ENCODE results near the gene ATL2. TPM values are rescaled to one million over a fixed set of nuclear protein-coding genes. Genes with fewer than 3 reads are reported as not detected.
A peak's percentile ranks its signal among the peaks of the same experiment; 100 is the strongest.
"Not testable (repeated sequence)": the region's sequence is repeated elsewhere in the genome, so short reads cannot be mapped to it uniquely, and the experiment has no call there.

The ATL2 gene
- 10 to 100 TPM; 44.9 to 68.7 (median 64.8) TPM for polyA plus RNA-seq (ENCODE audit: insufficient read length in 4 of 4)

- peak; percentile 84 to 93 (median 86) for DNase-seq (ENCODE audit: low read depth in 4 of 4, low spot score in 3 of 4)
Observed at GRCh38 chr2:38377050-38377828, at the start of gene ATL2. TSS of gene ATL2 (minus strand) at chr2:38377273. CDS start at chr2:38377260, 13 bp downstream.

GRCh38 chr2:38423763-38424162 is 46.7 kb upstream of the ATL2 start:
- DNase-seq (ENCODE audit: low read depth in 4 of 4, low spot score in 3 of 4): no peak

- no peak for DNase-seq (ENCODE audit: low read depth in 4 of 4, low spot score in 3 of 4)
Observed at GRCh38 chr2:38421274-38422056, 44.4 kb upstream of the ATL2 start.

- no peak for DNase-seq (ENCODE audit: low read depth in 4 of 4, low spot score in 3 of 4)
Observed at GRCh38 chr2:38419499-38419898, 42.4 kb upstream of the ATL2 start.

DNA sequence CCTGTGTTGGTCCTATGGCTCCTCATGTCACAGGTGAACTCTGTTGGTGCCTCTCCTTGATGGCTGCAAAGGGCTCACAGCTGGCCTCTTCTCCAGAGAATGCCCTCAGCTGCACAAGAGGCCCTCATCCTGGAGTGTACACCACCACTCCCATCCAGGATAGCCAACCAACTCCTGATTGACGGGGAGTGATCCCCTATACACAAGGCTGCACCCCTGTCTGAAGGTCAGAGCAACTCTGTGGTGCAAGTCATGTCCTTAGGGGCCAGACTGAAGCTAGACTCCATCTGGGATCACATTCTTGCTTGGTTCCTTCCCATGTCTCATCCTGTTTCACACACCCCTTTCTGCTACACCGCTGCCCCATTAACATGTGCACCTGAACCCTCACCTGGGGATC is 41.7 kb upstream of the ATL2 start:
- DNase-seq (ENCODE audit: low read depth in 4 of 4, low spot score in 3 of 4): no peak

- DNase-seq (ENCODE audit: low read depth in 4 of 4, low spot score in 3 of 4): no peak
Observed at GRCh38 chr2:38417745-38418689, 40.9 kb upstream of the ATL2 start.

- no peak for DNase-seq (ENCODE audit: low read depth in 4 of 4, low spot score in 3 of 4)
Observed at GRCh38 chr2:38416296-38417036, 39.4 kb upstream of the ATL2 start.

- DNase-seq (ENCODE audit: low read depth in 4 of 4, low spot score in 3 of 4): no peak
Observed at GRCh38 chr2:38415728-38416291, 38.7 kb upstream of the ATL2 start.

DNA sequence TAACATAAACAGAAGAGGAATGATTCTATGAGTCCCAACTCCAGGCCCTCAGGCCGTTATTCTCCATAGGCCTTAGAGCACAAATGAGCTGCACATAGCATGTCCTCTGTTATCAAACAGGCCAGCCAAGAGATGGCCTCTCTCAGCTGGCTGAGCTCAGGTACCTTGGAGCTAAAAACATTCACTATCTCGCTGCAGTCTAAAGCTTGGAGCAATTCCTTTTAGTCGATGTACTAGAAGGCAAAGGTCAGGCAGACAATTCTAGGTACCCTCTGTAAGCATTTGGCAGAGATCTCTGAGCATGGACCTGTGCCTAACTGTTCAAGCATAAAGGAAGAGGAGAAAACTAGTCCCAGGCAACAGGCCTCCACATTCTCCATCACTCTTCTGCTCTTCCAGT is 38.0 kb upstream of the ATL2 start:
- no peak for DNase-seq (ENCODE audit: low read depth in 4 of 4, low spot score in 3 of 4)

DNA sequence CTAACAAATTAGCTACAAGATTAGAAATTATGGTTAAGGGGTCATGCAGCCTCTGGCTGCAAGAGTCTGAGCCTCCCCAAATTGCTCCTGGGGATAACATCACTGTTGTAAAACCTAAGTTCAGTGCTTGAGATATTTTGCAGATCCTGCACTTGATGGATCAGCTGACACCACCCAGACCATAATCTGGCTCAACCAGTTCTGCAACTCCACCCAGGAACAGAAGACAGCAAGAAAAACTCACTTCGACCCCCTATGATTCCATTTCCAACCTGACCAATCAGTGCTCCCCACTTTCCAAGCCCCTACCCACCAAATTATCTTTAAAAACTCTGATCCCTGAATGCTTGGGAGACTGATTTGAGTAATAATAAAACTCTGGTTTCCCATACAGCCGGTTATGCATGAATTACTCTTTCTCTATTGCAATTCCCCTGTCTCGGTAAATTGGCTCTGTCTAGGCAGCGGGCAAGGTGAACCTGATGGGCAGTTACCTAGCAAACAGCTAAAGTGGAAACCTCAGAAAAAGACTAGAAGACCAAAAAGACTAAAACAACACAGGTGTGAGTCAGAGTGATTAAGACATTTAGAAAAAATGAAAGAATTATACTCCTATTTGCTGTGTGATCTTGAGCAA is 35.3 kb upstream of the ATL2 start:
- DNase-seq (ENCODE audit: low read depth in 4 of 4, low spot score in 3 of 4): not testable (repeated sequence)

- DNase-seq (ENCODE audit: low read depth in 4 of 4, low spot score in 3 of 4): no peak
Observed at GRCh38 chr2:38409156-38410102, 32.4 kb upstream of the ATL2 start.

- no peak for DNase-seq (ENCODE audit: low read depth in 4 of 4, low spot score in 3 of 4)
Observed at GRCh38 chr2:38407111-38407682, 30.1 kb upstream of the ATL2 start.

DNA sequence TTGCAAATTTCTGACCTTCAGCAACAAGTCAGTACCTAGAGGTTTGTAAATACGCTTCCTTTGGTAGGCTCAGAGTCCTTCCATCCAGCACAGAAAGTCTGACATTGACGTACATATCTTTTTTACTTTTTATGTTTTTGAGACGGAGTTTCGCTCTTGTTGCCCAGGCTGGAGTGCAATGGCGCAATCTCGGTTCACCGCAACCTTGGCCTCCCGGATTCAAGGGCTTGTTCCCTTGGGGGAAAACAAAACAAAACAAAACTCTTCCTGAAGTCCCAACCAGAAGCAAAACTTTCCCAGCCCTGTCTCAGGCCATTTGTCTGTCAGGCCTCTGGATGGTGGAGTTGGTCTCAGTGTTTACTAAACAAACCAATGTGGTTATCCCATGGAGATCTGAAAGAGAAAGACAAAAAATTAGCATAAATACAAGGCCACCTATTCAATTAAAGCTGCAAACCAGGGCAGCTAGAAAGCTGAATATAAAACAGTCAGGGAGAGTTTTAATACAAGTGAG is 29.6 kb upstream of the ATL2 start:
- no peak for DNase-seq (ENCODE audit: low read depth in 4 of 4, low spot score in 3 of 4)

DNA sequence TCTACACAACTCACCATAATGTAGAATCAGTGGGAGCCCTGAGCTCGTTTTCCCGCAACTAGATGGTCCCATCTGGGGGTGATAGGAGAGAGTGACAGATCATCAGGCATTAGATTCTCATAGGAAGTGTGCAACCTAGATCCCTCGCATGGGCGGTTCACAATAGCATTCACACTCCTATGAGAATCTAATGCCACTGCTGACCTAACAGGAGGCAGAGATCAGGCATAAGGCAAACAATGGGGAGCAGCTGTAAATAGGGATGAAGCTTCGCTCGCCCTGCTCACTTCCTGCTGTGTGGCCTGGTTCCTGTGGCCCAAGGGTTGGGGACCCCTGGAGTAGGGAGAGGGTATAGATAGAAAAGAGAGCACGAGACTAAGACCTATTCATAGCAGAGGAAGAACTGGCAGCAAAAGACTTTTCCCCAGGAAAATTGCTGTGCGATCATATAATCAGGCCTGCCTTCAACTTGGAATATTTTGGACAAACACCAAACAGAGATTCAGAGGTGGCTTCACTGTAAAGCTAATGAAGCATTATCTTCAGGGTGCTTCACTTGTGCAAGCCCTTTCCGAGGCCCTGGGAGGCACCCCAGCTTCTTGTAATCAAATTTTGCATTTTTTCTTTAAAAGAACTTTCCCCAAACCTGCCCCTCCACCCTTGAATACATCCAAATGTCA is 29.0 kb upstream of the ATL2 start:
- DNase-seq (ENCODE audit: low read depth in 4 of 4, low spot score in 3 of 4): no peak

- no peak for DNase-seq (ENCODE audit: low read depth in 4 of 4, low spot score in 3 of 4)
Observed at GRCh38 chr2:38400513-38400912, 23.4 kb upstream of the ATL2 start.

DNA sequence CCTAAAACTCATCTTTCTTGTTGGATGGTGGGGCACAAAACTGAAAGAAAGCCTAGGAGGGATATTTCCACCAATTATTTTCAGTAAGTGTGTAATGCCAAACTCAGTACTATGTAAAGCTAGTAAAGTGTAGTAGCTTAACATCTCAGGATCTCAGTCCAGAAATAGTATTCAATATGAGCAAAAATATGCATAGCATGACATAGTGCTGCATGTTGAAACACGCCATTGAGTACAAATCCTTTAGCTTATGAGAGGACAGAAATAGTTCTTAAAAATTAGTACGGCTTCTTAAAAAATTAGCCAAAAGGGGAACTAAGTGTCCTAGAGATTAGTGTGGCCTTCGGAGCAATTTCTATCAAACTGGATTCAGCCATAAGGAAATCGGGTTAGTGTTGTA is 21.7 kb upstream of the ATL2 start:
- DNase-seq (ENCODE audit: low read depth in 4 of 4, low spot score in 3 of 4): no peak

DNA sequence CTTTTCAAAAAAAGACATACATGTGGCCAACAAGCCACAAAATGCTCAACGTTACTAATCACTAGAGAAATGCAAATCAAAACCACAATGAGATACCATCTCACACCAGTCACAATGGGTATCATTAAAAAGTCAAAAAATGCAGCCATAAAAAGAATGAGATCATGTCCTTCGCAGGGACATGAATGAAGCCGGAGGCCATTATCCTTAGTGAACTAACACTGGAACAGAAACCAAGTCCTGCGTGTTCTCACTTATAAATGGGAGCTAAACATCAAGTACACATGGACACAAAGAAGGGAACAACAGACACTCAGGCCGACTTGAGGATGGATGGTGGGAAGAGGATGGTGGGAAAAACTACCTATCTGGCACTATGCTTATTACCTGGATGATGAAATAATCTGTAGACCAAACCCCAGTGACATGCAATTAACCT is 17.8 kb upstream of the ATL2 start:
- DNase-seq (ENCODE audit: low read depth in 4 of 4, low spot score in 3 of 4): no peak

Data from left renal pelvis (tissue), 4 donors.